ENCODE data around the gene ADPRHL1. TPM values are rescaled to one million over a fixed set of nuclear protein-coding genes. Genes with fewer than 3 reads are reported as not detected.
A peak's percentile ranks its signal among the peaks of the same experiment; 100 is the strongest.

ADPRHL1 gene
- total and polyA plus RNA-seq, 7 donors: 186 to 776 (median 294) TPM

DNA sequence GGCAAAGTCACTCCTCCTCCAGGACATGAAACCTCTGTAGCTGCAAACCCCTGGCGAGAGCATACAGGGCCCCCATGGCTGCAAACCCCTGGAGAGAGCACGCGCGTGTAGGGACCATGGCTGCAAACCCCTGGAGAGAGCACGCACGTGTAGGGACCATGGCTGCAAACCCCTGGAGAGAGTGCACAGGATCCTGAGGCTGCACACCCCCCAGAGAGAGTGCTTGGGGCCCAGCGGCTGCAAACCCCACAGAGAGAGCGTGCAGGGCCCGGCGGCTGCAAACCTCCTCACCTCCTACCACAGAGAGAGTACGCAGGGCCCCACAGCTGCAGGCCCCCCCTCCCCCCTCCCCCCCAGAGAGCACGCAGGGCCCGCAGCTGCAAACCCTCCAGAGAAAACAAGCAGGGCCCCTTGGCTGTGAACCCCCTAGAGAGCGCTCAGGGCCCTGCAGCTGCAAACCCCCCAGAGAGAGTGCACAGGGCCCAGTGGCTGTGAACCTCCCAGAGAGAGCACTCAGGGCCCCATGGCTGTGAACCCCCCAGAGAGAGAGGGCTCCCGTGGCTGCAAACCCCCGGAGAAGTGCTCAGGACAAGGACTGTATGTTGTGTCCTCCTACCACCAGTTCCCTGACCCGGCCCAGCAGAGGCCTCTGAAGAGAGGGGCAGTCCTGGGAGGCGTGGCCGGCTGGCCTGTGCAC lies 7.3 kb downstream of the ADPRHL1 start:
- WGBS, 3 donors: 55 to 66% (median 57%) methylated on average over 17 to 19 of the region's 19 CpGs
- Histone ChIP-seq H3K9me3 (no peaks in the 10 kb centered on the region), H3K4me3 (no peak overlapping the region), H3K27ac (no peak overlapping the region), H3K36me3 (ENCODE audit: insufficient read depth in 1 of 2, low read depth in 1 of 2) (peaks cover 0 to 48% of the 10 kb centered on the region in 2 donors), H3K27me3 (ENCODE audit: insufficient read depth in 3 of 3, low read length in 2 of 3) (no peaks in the 10 kb centered on the region), H3K4me1 (peaks cover 27% of the 10 kb centered on the region)
- DNase-seq: peak in 1 of 2 donors; percentile 42
- intact Hi-C loops (cut with DNase I): no loop called here
- ATAC-seq: no peak
- TF ChIP-seq, protein P1, sequence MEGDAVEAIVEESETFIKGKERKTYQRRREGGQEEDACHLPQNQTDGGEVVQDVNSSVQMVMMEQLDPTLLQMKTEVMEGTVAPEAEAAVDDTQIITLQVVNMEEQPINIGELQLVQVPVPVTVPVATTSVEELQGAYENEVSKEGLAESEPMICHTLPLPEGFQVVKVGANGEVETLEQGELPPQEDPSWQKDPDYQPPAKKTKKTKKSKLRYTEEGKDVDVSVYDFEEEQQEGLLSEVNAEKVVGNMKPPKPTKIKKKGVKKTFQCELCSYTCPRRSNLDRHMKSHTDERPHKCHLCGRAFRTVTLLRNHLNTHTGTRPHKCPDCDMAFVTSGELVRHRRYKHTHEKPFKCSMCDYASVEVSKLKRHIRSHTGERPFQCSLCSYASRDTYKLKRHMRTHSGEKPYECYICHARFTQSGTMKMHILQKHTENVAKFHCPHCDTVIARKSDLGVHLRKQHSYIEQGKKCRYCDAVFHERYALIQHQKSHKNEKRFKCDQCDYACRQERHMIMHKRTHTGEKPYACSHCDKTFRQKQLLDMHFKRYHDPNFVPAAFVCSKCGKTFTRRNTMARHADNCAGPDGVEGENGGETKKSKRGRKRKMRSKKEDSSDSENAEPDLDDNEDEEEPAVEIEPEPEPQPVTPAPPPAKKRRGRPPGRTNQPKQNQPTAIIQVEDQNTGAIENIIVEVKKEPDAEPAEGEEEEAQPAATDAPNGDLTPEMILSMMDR (IDR thresholded peaks at IDR 0.05): no peak

DNA sequence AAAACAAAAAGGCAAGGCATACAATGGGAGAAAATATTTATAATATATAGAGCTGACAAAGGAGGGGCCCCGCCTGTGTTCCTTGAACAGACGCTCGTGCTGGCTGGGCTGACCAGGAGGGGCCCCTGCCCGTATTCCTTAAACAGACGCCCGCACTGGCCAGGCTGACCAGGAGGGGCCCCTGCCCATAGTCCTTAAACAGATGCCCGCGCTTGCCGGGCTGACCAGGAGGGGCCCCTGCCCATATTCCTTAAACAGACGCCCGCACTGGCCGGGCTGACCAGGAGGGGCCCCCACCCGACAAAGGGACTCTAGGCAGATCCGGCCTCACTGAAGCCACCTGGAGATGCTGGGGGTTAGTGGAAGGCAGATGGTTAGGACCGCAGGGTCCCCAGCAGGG lies 9.3 kb downstream of the ADPRHL1 start:
- Histone ChIP-seq H3K27me3 (ENCODE audit: insufficient read depth in 3 of 3, low read length in 2 of 3) (no peaks in the 10 kb centered on the region), H3K9me3 (no peaks in the 10 kb centered on the region), H3K4me3 (no peak overlapping the region), H3K4me1 (peaks cover 13% of the 10 kb centered on the region), H3K27ac (no peak overlapping the region), H3K36me3 (ENCODE audit: insufficient read depth in 1 of 2, low read depth in 1 of 2) (peaks cover 0 to 66% of the 10 kb centered on the region in 2 donors)
- ATAC-seq (no peak), DNase-seq (peak in 1 of 2 donors; percentile 28)
- TF ChIP-seq, protein P1 (IDR thresholded peaks at IDR 0.05): no peak
- 93 to 96% (median 93%) methylated on average over 15 of the region's 15 CpGs for WGBS, 3 donors
- intact Hi-C loops (cut with DNase I): no loop called here

DNA sequence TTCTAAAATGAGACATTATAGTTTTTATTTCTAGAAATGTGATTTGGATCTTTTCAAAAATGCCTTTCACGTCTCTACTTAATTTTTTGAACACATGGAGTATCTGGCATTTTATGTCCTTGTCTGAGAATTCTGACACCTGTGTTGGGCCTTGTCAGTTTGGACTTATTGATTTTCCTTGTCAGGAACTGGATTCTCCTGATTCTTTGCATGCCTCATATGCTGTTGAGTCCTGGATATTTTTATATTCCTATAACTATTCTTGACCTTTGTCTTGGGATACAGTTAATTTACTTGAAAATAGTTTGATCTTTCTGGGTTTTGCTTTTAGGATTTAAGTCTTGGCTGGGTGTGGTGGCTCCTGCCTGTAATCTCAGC lies 10.3 kb downstream of the ADPRHL1 start:
- H3K27me3 ChIP-seq (ENCODE audit: insufficient read depth in 3 of 3, low read length in 2 of 3): no peaks in the 10 kb centered on the region
- WGBS, 3 donors: 86 to 94% (median 91%) methylated on average over 1 of the region's 1 CpG
- DNase-seq: no peak
- H3K4me1 ChIP-seq: peaks cover 3% of the 10 kb centered on the region
- TF ChIP-seq, protein P1 (IDR thresholded peaks at IDR 0.05): no peak
- H3K27ac ChIP-seq: no peak overlapping the region
- peaks cover 0 to 69% of the 10 kb centered on the region in 2 donors for H3K36me3 ChIP-seq (ENCODE audit: insufficient read depth in 1 of 2, low read depth in 1 of 2)
- no peak overlapping the region for H3K4me3 ChIP-seq
- no peaks in the 10 kb centered on the region for H3K9me3 ChIP-seq
- intact Hi-C loops (cut with DNase I): no loop called here
- no peak for ATAC-seq

DNA sequence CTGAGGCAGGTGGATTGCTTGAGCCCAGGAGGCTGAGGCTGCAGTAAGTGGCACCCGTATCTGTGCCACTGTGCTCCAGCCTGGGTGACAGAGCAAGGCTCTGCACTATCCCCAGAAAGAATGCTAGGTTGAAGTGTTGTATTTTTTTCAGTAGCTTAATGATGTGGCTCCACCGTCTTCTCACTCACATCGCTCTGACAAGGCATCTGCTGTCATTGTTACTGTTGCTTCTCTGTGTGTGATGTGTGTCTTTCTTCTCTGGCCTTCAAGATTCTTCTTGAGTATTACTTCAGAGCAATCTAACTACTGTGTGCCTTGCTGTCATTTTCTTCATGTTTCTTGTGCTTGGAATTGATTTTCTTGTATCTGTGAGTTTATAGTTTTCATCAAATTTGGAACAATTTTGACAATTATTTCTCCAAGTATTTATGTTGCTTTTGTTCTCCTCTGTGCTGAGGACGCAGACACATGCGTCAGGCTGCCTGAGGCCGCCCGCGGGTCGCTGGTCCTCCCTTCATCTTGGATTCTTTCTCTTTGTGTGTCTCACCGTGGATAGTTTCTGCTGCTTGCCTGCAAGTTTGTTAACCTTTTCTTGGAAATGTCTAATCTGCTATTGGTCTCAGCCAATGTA lies 10.8 kb downstream of the ADPRHL1 start:
- H3K27ac ChIP-seq: no peak overlapping the region
- TF ChIP-seq, protein P1 (IDR thresholded peaks at IDR 0.05): no peak
- H3K27me3 ChIP-seq (ENCODE audit: insufficient read depth in 3 of 3, low read length in 2 of 3): no peaks in the 10 kb centered on the region
- DNase-seq: peak in 1 of 2 donors; percentile 19
- no peaks in the 10 kb centered on the region for H3K9me3 ChIP-seq
- H3K36me3 ChIP-seq (ENCODE audit: insufficient read depth in 1 of 2, low read depth in 1 of 2): peaks cover 0 to 69% of the 10 kb centered on the region in 2 donors
- H3K4me1 ChIP-seq: no peaks in the 10 kb centered on the region
- intact Hi-C loops (cut with DNase I): no loop called here
- ATAC-seq: no peak
- H3K4me3 ChIP-seq: no peak overlapping the region
- 87 to 91% (median 91%) methylated on average over 10 of the region's 10 CpGs for WGBS, 3 donors

All from psoas muscle (tissue), 8 donors.